HG03342 (cell line): Measurements from ENCODE around the gene GAB2.
A peak's percentile ranks its signal among the peaks of the same experiment; 100 is the strongest.
"Not testable (repeated sequence)": the region's sequence is repeated elsewhere in the genome, so short reads cannot be mapped to it uniquely, and the experiment has no call there.

Experiments
- ATAC-seq: cut with Tn5 transposase; IDR thresholded peaks from one replicate; pipeline ENCODE4 v1.9.1; 2021; ENCODE audit warnings: mild to moderate bottlenecking, moderate library complexity; ENCODE audit not compliant: unreplicated experiment

Gene GAB2

DNA sequence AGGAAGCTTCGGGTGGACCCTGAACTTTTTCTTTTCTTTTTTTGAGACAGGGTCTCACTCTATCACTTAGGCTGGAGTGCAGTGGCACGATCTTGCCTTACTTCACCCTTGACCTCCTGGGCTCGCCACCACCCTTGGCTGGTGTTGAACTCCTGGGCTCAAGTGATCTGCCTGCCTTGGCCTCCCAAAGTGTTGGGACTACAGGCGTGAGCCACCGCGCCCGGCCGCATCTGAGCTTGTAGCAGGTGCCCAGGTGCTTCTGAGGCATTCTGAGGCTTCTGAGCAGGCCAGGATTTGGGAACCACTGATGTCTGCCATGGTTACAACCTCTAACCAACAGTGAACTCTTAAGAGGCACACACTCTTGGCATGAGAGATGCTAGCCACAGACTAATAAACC, 223.8 kb downstream of the GAB2 start:
- ATAC-seq, result no peak

- ATAC-seq, result no peak
These were observed 224.7 kb downstream of the GAB2 start for GRCh38 chr11:78192911-78193351.

GRCh38 chr11:78192223-78192719, 225.3 kb downstream of the GAB2 start:
- no peak for ATAC-seq

GRCh38 chr11:78190871-78191538, 226.6 kb downstream of the GAB2 start:
- no peak for ATAC-seq

DNA sequence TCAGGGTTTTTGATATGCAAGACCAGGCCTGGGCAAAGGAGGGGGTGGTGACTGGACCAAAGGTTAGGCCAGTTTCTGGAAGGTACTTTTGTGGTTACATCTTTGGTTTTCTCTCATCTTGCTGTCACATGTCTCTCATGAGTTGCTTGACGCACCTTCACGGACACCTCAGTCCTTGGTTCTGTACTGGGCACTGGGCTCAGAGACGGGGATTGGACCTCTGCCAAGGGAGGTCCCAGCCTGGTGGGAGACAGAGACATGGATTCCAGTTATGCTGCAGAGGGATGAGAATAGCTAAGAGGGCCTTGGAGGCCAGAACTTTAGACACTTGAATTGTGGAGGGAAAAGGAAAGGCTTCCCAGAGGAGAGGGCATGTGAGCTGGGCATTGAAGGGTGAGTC, 227.2 kb downstream of the GAB2 start:
- ATAC-seq, result no peak

DNA sequence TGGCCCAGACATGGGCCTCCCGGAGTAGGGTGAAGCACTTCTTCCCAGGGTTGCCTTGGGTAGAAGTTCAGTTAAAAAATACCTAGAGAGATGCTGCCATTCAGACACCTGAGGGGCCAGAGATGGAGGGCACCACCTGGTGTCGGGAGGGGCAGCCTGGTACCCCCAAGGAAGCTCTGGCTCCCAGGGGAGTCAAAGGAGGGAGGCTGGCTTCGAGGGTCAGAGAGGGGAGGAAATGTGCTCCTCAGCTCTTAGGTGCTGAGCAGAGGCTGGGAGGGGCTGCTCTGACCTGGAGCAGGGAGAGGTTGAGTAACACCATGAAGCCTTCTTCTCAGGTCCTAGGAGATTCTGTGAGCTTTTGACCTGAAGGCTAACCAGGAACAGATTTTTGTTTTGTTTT, 227.8 kb downstream of the GAB2 start:
- ATAC-seq, result no peak

- no peak for ATAC-seq
These were observed 228.4 kb downstream of the GAB2 start for GRCh38 chr11:78189174-78189724.

GRCh38 chr11:78188286-78189173, 229.1 kb downstream of the GAB2 start, which contains the start of the genes KCTD21 and USP35:
Gene KCTD21 (minus strand): TSS chr11:78188626. CDS start chr11:78174554, 14,072 bp downstream.
Gene USP35 (plus strand): TSS chr11:78188919. CDS start chr11:78196246, 7,327 bp downstream.
- ATAC-seq, result peak; percentile 97

GRCh38 chr11:78187366-78188285, 230.0 kb downstream of the GAB2 start:
- peak; percentile 20 for ATAC-seq

DNA sequence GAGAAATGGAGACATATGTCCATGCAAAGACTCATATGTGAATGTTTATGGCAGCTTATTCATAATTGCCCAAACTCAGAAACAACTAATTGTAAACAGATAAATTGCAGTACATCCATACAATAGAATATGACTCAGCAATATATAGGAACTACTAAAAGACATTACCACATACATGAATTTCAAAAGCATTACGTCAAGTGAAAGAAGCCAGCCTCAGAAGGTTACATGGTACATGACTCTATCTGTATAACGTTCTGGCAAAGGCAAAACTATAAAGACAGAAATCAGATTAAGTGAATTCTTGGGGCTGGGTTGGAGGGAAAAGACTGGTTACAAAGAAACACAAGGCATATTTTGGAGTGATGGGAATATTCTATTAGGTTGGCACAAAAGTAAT, 236.4 kb downstream of the GAB2 start:
- ATAC-seq, result no peak

GRCh38 chr11:78180751-78181150, 236.9 kb downstream of the GAB2 start:
- no peak for ATAC-seq

DNA sequence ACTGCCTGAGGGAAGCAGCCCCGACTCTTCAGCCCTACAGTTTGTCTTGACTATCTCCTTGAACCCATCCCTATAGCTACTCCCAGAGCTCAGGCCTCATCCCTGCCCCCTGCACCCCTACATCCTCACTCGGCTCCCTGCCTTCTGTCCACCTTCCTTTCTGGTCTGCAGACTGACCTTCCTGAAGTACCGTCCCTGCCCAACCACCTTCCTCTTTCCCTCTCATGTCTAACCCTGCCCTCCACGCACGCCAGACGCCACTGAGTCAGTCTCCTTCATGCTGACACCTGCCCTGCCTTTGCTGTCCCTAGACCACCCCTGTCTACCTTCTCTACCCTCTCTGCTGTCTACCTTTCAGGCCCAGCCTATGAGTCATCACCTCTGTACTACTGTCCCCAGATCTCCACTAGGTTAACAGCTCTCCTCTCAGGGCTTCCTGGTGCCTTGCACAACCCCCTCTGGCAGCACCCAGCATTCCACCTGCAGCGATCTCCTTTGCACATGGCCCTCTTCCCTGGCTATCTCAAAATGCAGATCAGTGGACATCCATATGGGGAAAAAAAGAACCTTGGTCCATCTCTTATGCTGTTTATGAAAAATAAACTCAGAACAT, 238.1 kb downstream of the GAB2 start:
- no peak for ATAC-seq

GRCh38 chr11:78177216-78177615, 240.4 kb downstream of the GAB2 start:
- ATAC-seq, result no peak

DNA sequence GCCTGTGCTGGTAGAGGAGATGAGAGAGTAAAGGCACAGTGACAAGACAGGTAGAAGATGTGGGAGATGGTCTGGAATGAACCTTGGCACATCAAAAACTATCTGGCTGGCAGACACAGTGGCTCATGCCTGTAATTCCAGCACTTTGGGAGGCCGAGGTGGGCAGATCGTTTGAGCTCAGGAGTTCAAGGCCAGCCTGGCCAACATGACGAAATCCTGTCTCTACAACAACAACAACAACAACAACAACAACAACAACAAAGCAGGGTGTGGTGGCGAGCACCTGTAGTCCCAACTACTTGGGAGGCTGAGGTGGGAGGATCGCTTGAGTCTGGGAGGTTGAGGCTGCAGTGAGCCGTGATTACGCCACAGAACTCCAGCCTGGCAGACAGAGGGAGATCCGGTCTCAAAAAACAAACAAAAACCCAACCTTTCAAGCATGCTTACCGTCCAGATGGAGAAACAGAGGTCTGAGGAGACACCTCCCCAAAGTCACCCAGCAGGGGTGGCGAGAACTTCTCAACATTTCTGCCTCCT, 240.9 kb downstream of the GAB2 start:
- ATAC-seq, result no peak

DNA sequence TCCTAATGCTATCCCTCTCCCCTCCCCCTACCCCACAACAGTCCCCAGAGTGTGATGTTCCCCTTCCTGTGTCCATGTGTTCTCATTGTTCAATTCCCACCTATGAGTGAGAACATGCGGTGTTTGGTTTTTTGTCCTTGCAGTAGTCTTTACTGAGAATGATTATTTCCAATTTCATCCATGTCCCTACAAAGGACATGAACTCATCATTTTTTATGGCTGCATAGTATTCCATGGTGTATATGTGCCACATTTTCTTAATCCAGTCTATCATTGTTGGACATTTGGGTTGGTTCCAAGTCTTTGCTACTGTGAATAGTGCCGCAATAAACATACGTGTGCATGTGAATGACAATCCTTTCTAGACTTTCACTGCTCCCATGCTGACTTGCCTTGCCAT, 241.8 kb downstream of the GAB2 start:
- ATAC-seq, result not testable (repeated sequence)

DNA sequence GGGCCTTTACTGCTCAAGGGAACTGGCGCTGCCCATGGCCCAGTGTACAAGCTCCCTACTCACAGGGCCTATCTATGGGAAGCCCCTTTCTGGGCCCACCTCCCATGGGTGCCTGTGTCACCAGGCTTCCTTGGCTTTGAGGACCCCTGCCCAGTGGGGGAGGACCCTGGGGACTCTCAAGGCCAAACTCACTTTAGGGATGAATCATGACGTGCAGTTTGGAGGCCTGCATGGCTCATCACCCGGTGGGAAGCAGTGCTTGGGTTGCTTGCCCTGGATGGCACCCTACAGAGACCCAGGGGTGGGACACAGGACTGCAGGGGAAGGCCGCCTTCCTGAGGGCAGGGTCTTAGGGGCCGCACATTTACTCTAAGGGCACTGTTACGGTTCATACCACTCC, 245.7 kb downstream of the GAB2 start:
- ATAC-seq, result no peak

DNA sequence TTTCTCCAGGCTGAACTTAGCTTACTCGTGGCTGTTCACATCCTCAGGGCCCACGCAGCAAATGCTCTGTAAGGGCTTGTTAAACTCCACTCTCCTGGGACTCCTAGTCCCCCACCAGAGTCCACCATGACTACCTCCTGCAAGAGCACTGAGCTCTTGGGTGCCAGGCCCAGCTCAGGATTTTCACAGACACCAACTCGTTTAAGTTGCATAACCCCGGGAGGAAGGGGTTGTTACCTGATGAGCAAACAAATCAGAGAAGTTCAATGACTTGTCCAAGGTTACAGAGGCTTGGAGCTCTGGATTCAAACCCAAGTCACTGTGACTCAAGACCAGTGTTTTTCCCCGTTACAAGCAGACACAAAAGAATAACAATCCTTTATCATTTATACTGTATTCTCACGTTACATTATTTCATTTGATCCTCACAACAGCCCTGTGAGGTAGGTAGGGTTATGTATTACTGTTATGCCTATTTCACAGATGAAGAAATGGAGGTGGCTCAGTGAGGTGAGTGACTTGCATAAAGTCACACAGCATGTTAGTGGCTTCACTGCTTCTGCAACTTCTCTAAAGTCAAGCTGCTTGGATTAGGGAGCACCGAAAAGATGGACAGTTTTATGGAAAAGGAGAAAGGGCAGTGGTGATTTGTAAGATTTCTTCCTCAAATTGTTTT, 246.6 kb downstream of the GAB2 start:
- ATAC-seq, result no peak

- ATAC-seq, result no peak
These were observed 247.2 kb downstream of the GAB2 start for GRCh38 chr11:78170413-78170812.
